Thyroid gland (tissue), 4 donors: ENCODE data around the gene CDKN2B. TPM values are rescaled to one million over a fixed set of nuclear protein-coding genes. Genes with fewer than 3 reads are reported as not detected.

Source experiments
- DNase-seq, 2 donors: peaks; one replicate each; pipeline ENCODE4 v3.0.0-alpha.2; 2019
- H3K27ac ChIP-seq, 3 donors: fragments of 200-600 bp; sonication (generic); 1 replicate in 2 of 3; 2 replicates in 1 of 3; pipeline ENCODE4 v1.5.1; 2016 to 2019; ENCODE audit warnings: mild to moderate bottlenecking in 1 of 3, moderate library complexity in 1 of 3
- H3K27me3 ChIP-seq: fragments of 200-600 bp; sonication (generic); one replicate; pipeline ENCODE4 v1.5.1; 2019
- H3K36me3 ChIP-seq, 2 donors: fragments of 200-600 bp; sonication (generic); one replicate each; pipeline ENCODE4 v1.5.1; 2016 to 2019
- H3K4me1 ChIP-seq, 2 donors: fragments of 200-600 bp; sonication (generic); one replicate each; pipeline ENCODE4 v1.5.1; 2017 to 2019
- H3K4me3 ChIP-seq, 3 donors: fragments of 200-600 bp; sonication (generic); replicated peaks in 1 of 3; 1 replicate in 2 of 3; 2 replicates in 1 of 3; pipeline ENCODE4 v1.5.1; 2016; ENCODE audit warnings: mild to moderate bottlenecking in 1 of 3
- H3K9me3 ChIP-seq: fragments of 200-600 bp; sonication (generic); one replicate; pipeline ENCODE4 v1.5.1; 2017
- POLR2A ChIP-seq, 2 donors: fragments of 450-650 bp; IDR thresholded peaks; one replicate each; pipeline ENCODE4 v1.6.1; 2017; ENCODE audit warnings: antibody characterized with exemption in 2 of 2, mild to moderate bottlenecking in 2 of 2, moderate library complexity in 1 of 2
- WGBS, 2 donors: methylation state at CpG; one replicate each; pipeline ENCODE4 v1.1.5; 2017; 5-methylcytosine and 5-hydroxymethylcytosine counted together
- intact Hi-C: fragments of 100-400 bp; cut with DNase I; formaldehyde crosslinking; loops from one replicate; pipeline ENCODE4 v1.15.1; 2023
- total RNA-seq, 4 donors: library from RNA; depleted of rRNA; stranded (reverse); fragments of >200 nt; gene quantifications; one replicate each; pipeline ENCODE4 v1.2.3, GENCODE V29; 2016
- TF ChIP-seq, protein P1 (sequence below), 6 experiments: fragments of 200-600 bp in 3 of 6; fragments of 450-650 bp in 3 of 6; sonication (generic) in 3 of 6; IDR thresholded peaks; one replicate each; pipeline ENCODE4 v1.5.1; 2016 to 2019; ENCODE audit warnings: antibody characterized with exemption in 6 of 6, mild to moderate bottlenecking in 2 of 6, inconsistent platforms in 1 of 6, moderate library complexity in 1 of 6

Gene CDKN2B
- total RNA-seq, 4 donors from 2014 or later = 0.44 to 2.0 (median 1.2) TPM

DNA sequence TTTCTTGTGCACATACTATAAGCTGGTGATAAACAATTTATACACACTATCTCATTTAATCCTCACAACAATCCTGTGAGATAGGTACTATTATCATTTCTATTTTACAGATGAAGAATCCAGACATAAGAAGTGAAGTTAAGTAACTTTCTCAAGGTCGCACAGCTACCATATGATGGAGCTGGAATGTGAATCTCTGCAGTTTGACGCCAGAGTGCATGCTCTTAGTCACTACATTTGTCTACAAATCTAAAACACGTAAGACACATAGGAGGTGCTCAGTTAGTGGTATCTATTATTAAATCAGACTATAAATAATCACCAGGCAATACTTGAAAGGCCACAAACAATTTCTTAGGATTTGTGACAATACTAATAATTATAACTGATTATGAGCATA lies 45.0 kb upstream of the CDKN2B start:
- H3K36me3 ChIP-seq = no peaks in the 10 kb centered on the region
- TF ChIP-seq, protein P1, sequence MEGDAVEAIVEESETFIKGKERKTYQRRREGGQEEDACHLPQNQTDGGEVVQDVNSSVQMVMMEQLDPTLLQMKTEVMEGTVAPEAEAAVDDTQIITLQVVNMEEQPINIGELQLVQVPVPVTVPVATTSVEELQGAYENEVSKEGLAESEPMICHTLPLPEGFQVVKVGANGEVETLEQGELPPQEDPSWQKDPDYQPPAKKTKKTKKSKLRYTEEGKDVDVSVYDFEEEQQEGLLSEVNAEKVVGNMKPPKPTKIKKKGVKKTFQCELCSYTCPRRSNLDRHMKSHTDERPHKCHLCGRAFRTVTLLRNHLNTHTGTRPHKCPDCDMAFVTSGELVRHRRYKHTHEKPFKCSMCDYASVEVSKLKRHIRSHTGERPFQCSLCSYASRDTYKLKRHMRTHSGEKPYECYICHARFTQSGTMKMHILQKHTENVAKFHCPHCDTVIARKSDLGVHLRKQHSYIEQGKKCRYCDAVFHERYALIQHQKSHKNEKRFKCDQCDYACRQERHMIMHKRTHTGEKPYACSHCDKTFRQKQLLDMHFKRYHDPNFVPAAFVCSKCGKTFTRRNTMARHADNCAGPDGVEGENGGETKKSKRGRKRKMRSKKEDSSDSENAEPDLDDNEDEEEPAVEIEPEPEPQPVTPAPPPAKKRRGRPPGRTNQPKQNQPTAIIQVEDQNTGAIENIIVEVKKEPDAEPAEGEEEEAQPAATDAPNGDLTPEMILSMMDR (IDR thresholded peaks at IDR 0.05) = no peak
- TF ChIP-seq POLR2A (IDR thresholded peaks at IDR 0.05) = no peak
- no peaks in the 10 kb centered on the region for H3K9me3 ChIP-seq
- no peaks in the 10 kb centered on the region for H3K4me1 ChIP-seq
- DNase-seq = no peak
- 96% methylated on average over 3 of the region's 3 CpGs for WGBS, 2 donors
- no peaks in the 10 kb centered on the region for H3K27me3 ChIP-seq
- intact Hi-C loops = no loop called here
- no peak overlapping the region for H3K27ac ChIP-seq
- H3K4me3 ChIP-seq = no peak overlapping the region

DNA sequence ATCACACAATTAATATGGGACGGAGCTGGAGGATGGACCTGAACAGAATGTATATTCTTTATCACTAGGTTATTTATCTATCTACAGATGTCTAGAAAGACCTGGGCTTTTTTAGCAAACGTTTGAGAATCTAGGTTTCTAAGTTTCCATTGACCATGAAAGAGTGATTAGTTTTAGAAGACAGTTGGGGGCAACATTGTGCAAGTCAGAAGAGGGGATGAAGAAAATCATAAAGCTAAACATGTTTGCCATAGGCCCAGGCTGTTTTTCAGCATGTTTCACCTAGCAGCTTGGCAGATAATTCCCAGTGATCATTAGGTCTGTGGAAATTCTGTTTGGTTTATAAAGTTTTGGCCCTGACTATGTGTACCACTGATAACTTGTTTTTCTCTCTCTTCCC lies 44.1 kb upstream of the CDKN2B start:
- Histone ChIP-seq H3K27ac (no peak overlapping the region), H3K4me1 (no peaks in the 10 kb centered on the region), H3K27me3 (no peaks in the 10 kb centered on the region), H3K4me3 (no peak overlapping the region), H3K36me3 (no peaks in the 10 kb centered on the region), H3K9me3 (no peaks in the 10 kb centered on the region)
- 74 to 78% methylated on average over 2 of the region's 2 CpGs for WGBS, 2 donors
- intact Hi-C loops = no loop called here
- TF ChIP-seq POLR2A (IDR thresholded peaks at IDR 0.05) = no peak
- TF ChIP-seq, protein P1 (IDR thresholded peaks at IDR 0.05) = no peak
- DNase-seq = no peak

DNA sequence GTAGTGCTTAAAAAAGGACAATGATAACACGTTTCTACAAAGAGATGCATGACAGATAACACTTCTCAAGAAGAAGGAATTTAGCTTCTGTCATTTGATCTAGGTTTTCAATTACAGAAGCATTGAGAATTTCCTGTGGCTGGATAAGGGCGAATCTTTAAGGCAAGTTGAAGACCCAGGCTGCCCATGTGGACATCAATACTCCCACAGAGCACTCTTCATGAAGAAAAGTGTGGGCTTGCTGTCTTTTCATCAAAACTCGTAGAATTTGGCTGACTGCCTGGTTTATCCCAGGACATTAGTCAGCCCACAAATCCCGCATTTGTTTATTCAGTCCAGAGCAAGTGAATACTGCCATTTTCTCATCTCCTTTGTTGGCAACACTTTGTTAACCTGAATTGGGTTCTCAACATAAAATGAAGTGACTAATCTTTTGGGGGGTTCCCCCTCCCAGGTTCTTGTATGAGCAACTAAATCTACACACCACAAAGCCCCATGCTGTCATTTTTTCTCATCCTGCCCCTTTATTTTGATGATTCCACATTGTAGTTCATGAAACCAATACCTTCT lies 43.4 kb upstream of the CDKN2B start:
- WGBS, 2 donors = 41% methylated on average over 4 of the region's 4 CpGs
- DNase-seq = no peak
- Histone ChIP-seq H3K27me3 (no peaks in the 10 kb centered on the region), H3K4me3 (no peak overlapping the region), H3K9me3 (no peaks in the 10 kb centered on the region), H3K4me1 (no peaks in the 10 kb centered on the region), H3K27ac (no peak overlapping the region), H3K36me3 (no peaks in the 10 kb centered on the region)
- TF ChIP-seq, protein P1 (IDR thresholded peaks at IDR 0.05) = no peak
- no peak for TF ChIP-seq POLR2A (IDR thresholded peaks at IDR 0.05)
- intact Hi-C loops = no loop called here

DNA sequence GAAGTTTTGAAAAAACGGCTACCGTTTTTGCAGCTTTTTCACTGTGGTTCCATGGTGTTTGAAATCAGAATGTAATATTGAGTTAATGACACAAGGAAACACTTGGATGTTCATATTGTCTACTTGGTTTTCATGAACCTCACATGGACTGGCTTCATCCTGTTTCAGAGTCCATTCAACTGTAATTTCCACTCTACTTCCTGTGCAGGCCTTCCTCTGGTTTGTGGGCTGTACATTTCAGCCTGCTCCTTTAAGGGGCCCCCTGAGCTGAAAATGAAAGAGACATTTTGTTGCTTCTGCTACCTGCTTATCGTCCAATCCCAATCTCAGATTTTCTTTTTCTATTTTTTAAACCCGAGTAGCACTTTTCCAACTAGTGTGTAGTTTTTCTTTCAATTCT lies 41.8 kb upstream of the CDKN2B start:
- Histone ChIP-seq H3K27ac (no peak overlapping the region), H3K9me3 (no peaks in the 10 kb centered on the region), H3K36me3 (no peaks in the 10 kb centered on the region), H3K27me3 (no peaks in the 10 kb centered on the region), H3K4me3 (no peak overlapping the region), H3K4me1 (no peaks in the 10 kb centered on the region)
- intact Hi-C loops = no loop called here
- DNase-seq = no peak
- TF ChIP-seq, protein P1 (IDR thresholded peaks at IDR 0.05) = no peak
- no peak for TF ChIP-seq POLR2A (IDR thresholded peaks at IDR 0.05)
- 62 to 67% methylated on average over 4 of the region's 4 CpGs for WGBS, 2 donors

DNA sequence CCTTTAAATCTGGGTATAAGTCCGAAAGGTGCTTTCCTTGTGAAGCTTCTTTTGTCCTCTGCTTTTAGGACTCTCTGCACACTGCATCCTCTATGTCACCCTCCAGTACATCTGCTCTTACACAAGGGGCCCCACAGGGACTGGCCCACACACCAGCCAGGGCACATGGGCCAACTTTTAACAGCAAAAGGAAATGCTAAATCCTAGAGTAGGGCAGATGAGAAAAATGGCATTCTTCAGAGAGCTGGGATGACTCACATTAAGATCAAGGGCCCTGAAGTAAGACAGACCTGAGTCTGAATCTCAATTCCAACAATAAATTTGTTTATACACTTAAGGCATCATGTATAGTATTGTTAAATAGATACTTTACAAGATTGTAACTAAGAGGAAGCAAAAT lies 40.3 kb upstream of the CDKN2B start:
- no peak for TF ChIP-seq POLR2A (IDR thresholded peaks at IDR 0.05)
- TF ChIP-seq, protein P1 (IDR thresholded peaks at IDR 0.05) = no peak
- WGBS, 2 donors = 94% methylated on average over 1 of the region's 1 CpG
- Histone ChIP-seq H3K36me3 (no peaks in the 10 kb centered on the region), H3K4me1 (no peaks in the 10 kb centered on the region), H3K9me3 (no peaks in the 10 kb centered on the region), H3K4me3 (no peak overlapping the region), H3K27ac (no peak overlapping the region), H3K27me3 (no peaks in the 10 kb centered on the region)
- intact Hi-C loops = no loop called here
- no peak for DNase-seq
